ENCODE measurements around the gene C1QTNF3.
"Not testable (repeated sequence)": the region's sequence is repeated elsewhere in the genome, so short reads cannot be mapped to it uniquely, and the experiment has no call there.

Gene C1QTNF3, protein sequence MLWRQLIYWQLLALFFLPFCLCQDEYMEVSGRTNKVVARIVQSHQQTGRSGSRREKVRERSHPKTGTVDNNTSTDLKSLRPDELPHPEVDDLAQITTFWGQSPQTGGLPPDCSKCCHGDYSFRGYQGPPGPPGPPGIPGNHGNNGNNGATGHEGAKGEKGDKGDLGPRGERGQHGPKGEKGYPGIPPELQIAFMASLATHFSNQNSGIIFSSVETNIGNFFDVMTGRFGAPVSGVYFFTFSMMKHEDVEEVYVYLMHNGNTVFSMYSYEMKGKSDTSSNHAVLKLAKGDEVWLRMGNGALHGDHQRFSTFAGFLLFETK

DNA sequence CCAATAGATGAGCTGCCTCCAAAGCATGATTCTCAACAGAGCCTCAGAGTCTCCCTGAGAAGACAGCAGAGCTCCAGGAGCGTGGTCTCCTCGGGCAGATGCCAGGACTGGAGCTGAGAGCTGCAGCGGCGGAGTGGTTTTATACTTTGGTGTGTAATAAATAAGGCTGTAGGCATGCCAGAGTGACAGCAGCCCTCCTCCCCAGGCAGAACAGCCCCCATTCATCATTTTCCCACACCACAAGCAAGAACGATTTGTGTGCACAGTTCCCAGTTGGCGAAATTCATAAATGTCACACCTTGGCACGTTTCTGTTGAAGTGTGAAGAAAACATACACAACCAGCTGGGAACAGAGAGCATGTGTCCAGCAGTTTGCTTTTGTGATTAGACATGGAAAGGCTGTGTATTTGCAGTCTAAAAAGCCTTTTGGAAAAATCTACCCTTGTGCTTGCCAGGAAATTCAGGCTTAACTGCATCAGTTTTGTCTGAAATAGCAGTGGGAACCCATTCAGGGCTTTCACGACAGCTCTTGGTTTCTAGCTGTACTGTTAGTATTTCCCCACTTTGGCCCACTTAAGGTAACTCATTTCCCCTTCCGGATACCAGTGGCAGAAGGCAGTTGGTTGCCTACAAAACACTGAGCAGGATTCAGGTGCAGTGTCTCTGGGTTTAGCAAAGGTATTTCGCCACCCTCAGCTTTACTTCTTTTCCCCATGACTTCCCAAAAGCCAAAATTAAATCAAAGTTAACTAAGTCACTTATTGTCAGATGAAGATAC lies at the start of gene C1QTNF3:
Gene C1QTNF3 (minus strand): TSS at position 115 of the 778 bp plus-strand sequence. CDS start 88 bp downstream, at position 27.
- Mint-ChIP-seq H3K27me3 (no peaks in the 10 kb centered on the region), H3K4me1 (ENCODE audit: low read depth) (no peaks in the 10 kb centered on the region), H3K27ac (no peak within 1 kb of the TSS), H3K9me3 (ENCODE audit: low read depth) (no peaks in the 10 kb centered on the region), H3K36me3 (peaks cover 3% of the 10 kb centered on the region), H3K4me3 (no peak within 1 kb of the TSS)

DNA sequence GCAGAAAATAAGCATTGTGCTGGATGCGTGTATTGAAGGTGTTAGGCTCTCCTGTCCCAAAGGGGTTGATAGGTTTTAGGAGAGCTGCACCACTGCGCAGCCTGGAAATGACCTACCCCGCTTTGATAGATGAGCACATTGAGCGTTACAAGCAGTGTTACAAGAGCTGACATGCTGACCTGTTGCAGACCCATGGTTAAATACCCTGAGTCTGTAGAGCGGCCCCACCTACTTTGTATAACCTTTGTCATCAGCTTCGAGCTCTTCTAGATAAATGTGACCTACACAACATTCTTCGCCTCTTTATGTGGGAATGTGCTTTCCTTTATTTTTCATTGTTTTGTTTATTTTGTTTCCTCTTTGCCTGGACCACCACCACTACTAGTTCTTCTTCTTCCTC lies 48.0 kb upstream of the C1QTNF3 start:
- not testable (repeated sequence) for H3K9me3 Mint-ChIP-seq (ENCODE audit: low read depth); H3K36me3 Mint-ChIP-seq; H3K27me3 Mint-ChIP-seq; H3K4me1 Mint-ChIP-seq (ENCODE audit: low read depth); H3K27ac Mint-ChIP-seq; H3K4me3 Mint-ChIP-seq

DNA sequence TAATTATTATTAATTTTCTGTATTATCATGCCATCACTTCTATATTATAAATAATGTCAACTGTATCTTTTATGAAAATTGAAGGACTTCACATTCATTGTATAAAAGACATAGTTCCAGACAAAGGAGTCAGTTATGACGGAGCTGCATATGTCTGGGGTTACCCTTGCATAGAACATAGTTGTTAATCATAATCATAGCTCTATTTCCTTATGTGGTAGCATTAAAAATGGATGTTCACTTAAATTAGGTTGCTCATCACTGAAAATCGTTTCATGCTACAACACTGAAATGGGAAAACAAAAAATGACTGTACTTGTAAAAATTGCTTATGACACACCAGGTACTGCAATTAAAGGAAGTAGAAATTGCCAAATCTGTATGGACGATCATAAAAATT lies 46.8 kb upstream of the C1QTNF3 start:
- H3K4me1 Mint-ChIP-seq (ENCODE audit: low read depth); H3K9me3 Mint-ChIP-seq (ENCODE audit: low read depth); H3K4me3 Mint-ChIP-seq; H3K36me3 Mint-ChIP-seq; H3K27me3 Mint-ChIP-seq; H3K27ac Mint-ChIP-seq: not testable (repeated sequence)

DNA sequence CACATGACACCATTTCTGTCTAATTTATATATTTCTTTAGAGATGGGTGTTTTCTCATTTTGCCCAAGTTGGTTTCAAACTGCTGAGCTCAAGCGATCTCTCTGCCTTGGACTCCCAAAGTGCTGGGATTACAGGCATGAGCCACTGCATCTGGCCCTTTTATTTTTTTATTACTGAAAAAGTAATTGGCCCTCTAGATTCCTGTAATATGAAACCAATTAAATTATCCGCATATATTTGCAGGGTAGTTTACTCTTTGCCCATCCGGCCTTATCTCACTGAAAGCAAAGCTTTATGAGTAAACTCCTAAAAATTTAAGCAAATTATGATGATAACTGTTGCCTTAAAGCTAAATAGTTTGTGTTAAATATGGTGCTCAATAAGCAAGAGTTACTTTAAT lies 44.7 kb upstream of the C1QTNF3 start:
- not testable (repeated sequence) for H3K9me3 Mint-ChIP-seq (ENCODE audit: low read depth); H3K4me1 Mint-ChIP-seq (ENCODE audit: low read depth); H3K4me3 Mint-ChIP-seq; H3K36me3 Mint-ChIP-seq; H3K27me3 Mint-ChIP-seq; H3K27ac Mint-ChIP-seq

DNA sequence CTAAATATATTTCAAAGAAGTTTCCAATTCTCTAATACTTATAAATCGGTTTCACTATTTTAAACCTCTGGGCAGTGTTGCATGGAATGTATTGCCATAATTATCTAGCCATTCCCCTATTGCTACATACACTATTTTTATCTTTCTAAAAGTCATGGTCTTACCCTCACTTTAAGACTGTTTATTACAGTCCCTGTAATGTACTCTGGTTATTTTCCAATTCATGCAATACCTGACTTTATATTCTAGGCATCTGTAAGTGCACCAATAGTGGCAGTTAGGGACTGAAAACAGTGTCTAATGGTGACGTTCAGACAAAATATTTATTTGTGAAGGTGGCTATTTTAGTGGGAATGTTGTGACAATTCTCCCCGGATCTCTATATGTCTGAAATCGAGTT lies 40.9 kb upstream of the C1QTNF3 start:
- H3K36me3 Mint-ChIP-seq; H3K27me3 Mint-ChIP-seq; H3K27ac Mint-ChIP-seq; H3K4me3 Mint-ChIP-seq; H3K4me1 Mint-ChIP-seq (ENCODE audit: low read depth); H3K9me3 Mint-ChIP-seq (ENCODE audit: low read depth): not testable (repeated sequence)

DNA sequence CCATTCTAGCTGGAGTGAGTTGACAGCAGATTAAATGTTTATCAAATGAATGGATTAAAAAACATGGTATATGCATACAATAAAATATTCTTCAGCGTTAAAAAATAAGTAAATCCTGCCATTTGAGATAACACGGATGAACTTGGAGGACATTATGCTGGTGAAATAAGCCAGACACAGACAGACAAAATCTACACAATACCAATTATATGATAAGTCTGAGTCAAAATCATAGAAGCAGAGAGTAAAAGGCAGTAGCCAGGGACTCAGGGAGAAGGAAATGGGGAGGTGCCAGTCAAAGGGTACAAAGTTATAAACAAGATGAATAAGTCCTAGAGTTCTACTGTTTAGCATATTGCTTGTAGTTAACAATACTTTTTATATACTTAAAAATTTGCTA lies 36.5 kb upstream of the C1QTNF3 start:
- not testable (repeated sequence) for H3K27ac Mint-ChIP-seq; H3K4me3 Mint-ChIP-seq; H3K9me3 Mint-ChIP-seq (ENCODE audit: low read depth); H3K36me3 Mint-ChIP-seq; H3K4me1 Mint-ChIP-seq (ENCODE audit: low read depth); H3K27me3 Mint-ChIP-seq

DNA sequence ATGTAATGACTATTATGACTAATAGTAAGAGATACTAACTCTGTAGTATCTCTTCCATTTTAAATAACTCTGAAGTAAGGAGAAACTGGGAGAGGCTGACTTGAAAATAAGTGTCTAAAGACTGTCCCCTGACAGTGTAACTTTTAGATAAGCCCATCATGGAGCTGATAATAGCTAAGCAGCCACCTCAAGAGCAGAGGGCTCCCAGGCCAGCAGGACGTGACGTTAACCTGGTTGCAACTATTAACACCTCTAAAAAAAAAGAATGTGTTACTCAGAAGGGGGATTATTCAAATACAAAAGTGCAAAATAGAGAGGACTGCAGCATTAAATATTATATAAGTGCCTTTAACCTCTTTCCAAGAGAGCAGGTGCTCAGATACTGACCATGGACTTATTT lies 34.6 kb upstream of the C1QTNF3 start:
- not testable (repeated sequence) for H3K4me1 Mint-ChIP-seq (ENCODE audit: low read depth); H3K9me3 Mint-ChIP-seq (ENCODE audit: low read depth); H3K4me3 Mint-ChIP-seq; H3K27me3 Mint-ChIP-seq; H3K27ac Mint-ChIP-seq; H3K36me3 Mint-ChIP-seq

DNA sequence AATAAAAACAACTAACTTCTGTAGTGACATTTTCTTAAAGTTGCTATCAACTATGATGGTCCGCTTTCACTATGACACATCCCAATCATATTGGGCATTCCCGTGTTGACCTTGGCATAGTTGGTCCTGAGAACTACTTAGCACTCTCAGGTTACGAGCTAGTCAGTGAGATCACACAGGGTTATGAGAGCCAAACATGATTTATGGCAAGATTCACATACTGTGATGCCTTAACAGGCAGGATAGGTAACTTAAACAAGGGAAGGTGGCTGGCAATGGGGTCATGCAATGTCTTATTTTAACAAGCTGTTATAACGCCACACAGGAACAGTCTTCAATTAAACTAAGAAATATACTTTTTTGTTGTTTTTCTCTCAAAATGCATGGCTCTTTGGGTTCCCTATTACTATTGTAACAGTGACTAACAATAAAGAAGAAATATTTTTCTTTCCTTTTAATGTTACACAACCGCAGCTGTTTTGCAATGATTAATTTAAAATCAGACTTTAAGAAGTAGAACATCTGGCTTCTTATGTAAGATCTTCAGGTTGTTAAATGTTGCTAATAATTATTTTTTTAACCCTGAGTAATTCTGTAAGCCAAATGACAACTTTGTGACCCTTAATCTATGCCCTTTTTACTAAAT lies 33.8 kb upstream of the C1QTNF3 start:
- H3K27ac Mint-ChIP-seq; H3K4me3 Mint-ChIP-seq; H3K36me3 Mint-ChIP-seq; H3K4me1 Mint-ChIP-seq (ENCODE audit: low read depth); H3K9me3 Mint-ChIP-seq (ENCODE audit: low read depth); H3K27me3 Mint-ChIP-seq: not testable (repeated sequence)

DNA sequence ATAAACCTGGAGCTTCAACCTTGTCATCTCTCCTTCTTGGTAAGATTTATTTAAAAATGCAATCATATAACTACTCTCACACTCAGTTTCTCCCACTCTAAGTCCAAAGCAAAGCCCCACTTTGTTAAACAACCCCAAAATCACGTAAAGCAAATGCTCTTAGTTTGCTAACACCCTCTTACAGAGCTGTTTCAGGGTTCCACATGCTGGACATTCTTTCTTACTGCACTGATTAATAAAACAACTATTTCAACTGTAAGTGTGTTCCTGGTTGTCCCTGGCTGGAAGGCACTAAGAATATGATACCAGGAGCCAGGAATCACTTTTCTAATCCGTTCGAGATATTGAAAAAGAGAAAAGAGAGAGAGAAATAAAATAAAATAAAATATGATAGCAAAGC lies 31.5 kb upstream of the C1QTNF3 start:
- not testable (repeated sequence) for H3K27me3 Mint-ChIP-seq; H3K9me3 Mint-ChIP-seq (ENCODE audit: low read depth); H3K4me1 Mint-ChIP-seq (ENCODE audit: low read depth); H3K27ac Mint-ChIP-seq; H3K4me3 Mint-ChIP-seq; H3K36me3 Mint-ChIP-seq

DNA sequence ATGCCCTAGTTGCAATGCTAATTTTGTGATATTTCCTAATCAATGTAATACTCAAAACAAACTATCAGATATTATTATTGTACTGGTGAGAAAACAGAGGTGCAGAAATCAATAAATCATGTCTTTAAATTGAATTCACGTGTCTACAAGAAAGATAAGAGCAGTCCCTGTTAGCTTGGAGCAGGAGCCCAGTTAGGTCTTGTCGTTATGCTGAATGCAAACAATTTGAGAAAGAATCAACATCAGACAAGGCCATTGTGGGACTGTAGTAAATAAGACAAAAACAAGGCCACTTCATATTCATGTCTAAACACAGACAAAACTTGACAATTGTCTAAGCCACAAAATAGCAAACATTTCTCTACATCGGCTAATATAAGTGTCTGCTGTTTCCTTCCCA lies 31.1 kb upstream of the C1QTNF3 start:
- not testable (repeated sequence) for H3K4me3 Mint-ChIP-seq; H3K27me3 Mint-ChIP-seq; H3K36me3 Mint-ChIP-seq; H3K27ac Mint-ChIP-seq; H3K9me3 Mint-ChIP-seq (ENCODE audit: low read depth); H3K4me1 Mint-ChIP-seq (ENCODE audit: low read depth)

DNA sequence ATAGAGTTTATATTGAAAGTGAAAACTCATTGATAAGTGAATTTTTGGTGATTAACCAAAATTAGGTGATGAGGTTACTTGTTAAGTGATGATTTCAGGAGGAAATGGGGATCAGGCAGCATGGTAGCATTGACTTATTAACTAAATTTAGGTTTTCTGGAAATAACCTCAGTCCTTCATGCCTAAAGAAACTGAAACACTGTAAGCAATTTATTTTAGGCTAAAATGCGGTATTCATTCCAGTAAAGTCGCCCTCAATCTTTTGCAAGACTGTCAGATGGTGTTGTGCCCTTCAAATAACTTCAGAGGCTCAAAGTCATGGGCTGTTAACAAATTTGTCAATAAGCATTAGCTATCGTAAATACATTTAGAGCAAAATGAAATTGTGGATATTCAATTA lies 27.6 kb upstream of the C1QTNF3 start:
- not testable (repeated sequence) for H3K27me3 Mint-ChIP-seq; H3K4me1 Mint-ChIP-seq (ENCODE audit: low read depth); H3K27ac Mint-ChIP-seq; H3K4me3 Mint-ChIP-seq; H3K9me3 Mint-ChIP-seq (ENCODE audit: low read depth)
- peaks cover 16% of the 10 kb centered on the region for H3K36me3 Mint-ChIP-seq

DNA sequence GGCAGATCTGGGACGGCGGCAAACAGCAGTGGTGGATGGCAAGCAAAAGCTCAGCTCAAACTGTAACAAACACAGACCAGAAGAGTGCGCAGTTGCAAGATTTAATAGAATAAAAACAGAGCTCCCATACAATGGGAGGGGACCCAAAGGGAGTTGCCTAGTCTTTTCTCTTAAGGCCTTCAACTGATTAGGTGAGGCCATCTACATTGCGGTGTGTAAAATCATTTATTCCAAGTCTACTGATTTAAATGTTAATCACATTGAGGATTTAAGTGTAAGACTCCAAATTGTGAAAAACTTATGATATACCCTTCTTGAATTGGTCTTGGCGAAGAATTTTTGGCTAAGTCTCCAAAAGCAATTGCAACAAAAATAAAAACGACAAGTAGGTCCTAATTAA lies 21.6 kb upstream of the C1QTNF3 start:
- H3K4me1 Mint-ChIP-seq (ENCODE audit: low read depth), result no peaks in the 10 kb centered on the region
- peaks cover 6% of the 10 kb centered on the region for H3K9me3 Mint-ChIP-seq (ENCODE audit: low read depth)
- peaks cover 29% of the 10 kb centered on the region for H3K36me3 Mint-ChIP-seq
- no peak overlapping the region for H3K4me3 Mint-ChIP-seq
- H3K27ac Mint-ChIP-seq, result no peak overlapping the region
- no peaks in the 10 kb centered on the region for H3K27me3 Mint-ChIP-seq

DNA sequence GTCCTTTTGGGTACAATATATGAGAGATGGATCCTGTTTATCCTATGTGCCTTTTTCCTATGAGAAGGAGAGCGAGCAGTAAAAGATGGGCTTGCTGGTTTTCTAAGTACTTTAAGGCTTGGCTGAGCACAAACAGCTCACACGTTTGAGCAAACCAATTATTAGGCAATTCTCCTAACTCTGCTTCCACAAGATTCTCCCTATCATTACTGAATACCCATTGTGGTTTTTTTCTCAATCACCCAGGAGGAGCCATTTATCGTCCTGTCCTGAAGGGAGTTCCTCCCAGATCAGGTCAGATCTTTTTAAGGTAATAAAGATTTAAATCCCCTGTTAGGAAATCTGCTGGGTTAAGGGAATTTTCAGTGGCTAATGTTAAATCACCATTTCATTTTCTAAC lies 19.4 kb upstream of the C1QTNF3 start:
- no peak overlapping the region for H3K27ac Mint-ChIP-seq
- H3K4me1 Mint-ChIP-seq (ENCODE audit: low read depth), result no peaks in the 10 kb centered on the region
- H3K36me3 Mint-ChIP-seq, result peaks cover 29% of the 10 kb centered on the region
- no peak overlapping the region for H3K4me3 Mint-ChIP-seq
- peaks cover 6% of the 10 kb centered on the region for H3K9me3 Mint-ChIP-seq (ENCODE audit: low read depth)
- no peaks in the 10 kb centered on the region for H3K27me3 Mint-ChIP-seq

DNA sequence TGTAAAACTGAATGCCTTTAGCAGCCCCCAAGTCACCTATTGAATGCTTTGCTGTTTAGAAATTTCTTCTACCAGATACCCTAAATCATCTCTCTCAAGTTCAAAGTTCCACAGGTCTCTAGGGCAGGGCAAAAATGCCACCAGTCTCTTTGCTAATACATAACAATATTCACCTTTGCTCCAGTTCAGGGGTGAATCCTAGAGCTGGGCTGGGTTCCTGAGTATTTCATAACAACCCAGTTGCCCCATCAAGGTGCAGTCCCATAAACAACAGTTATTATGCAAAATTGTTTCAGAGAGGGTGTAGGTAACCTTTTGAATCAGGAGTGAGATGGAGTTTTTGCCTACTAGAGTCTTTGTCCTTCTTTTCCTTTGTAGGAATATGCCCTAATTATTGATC lies 19.0 kb upstream of the C1QTNF3 start:
- Mint-ChIP-seq H3K9me3 (ENCODE audit: low read depth) (peaks cover 2% of the 10 kb centered on the region), H3K36me3 (peaks cover 25% of the 10 kb centered on the region), H3K27me3 (no peaks in the 10 kb centered on the region), H3K4me3 (no peak overlapping the region), H3K4me1 (ENCODE audit: low read depth) (no peaks in the 10 kb centered on the region), H3K27ac (no peak overlapping the region)

DNA sequence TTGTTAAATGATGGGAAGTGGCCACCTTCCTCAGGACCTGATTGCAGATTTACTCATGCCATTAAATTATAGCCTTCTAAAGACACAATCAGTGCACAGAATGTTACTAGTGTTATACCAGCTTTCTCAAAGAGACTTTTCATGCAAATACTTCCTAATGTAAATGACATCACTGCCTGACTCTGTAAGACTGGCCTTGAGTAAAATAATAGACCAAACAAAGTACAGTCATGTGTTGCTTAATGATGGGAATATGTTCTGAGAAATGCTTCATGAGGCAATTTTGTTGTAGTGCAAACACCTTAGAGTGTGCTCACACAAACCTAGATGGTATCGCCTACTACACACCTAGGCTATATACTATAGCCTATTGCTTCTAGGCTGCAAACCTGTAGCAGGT lies 17.0 kb upstream of the C1QTNF3 start:
- H3K27me3 Mint-ChIP-seq, result no peaks in the 10 kb centered on the region
- H3K27ac Mint-ChIP-seq, result no peak overlapping the region
- H3K4me1 Mint-ChIP-seq (ENCODE audit: low read depth), result no peaks in the 10 kb centered on the region
- no peak overlapping the region for H3K4me3 Mint-ChIP-seq
- no peaks in the 10 kb centered on the region for H3K9me3 Mint-ChIP-seq (ENCODE audit: low read depth)
- peaks cover 21% of the 10 kb centered on the region for H3K36me3 Mint-ChIP-seq

DNA sequence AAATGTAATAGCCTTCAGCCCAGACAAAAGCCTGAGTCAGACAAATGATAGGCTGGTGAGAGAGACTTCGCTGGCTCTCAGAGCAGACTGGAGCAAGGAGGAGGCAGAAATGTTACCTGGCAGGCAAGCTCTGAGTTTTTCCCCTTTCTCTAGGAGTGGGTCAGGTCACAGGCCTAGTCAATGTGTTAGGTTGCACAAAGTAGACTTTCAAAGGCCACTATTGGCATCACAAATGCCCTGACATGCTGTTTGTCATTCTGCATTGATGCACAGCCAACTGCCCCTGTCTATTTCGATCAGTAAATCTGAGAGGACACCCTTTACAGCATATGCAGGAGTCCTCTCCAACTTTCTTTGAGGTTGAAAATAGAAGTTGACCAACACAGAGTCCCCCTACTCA lies 15.5 kb upstream of the C1QTNF3 start:
- Mint-ChIP-seq H3K27ac (no peak overlapping the region), H3K4me3 (no peak overlapping the region), H3K27me3 (no peaks in the 10 kb centered on the region), H3K36me3 (peaks cover 15% of the 10 kb centered on the region), H3K4me1 (ENCODE audit: low read depth) (no peaks in the 10 kb centered on the region), H3K9me3 (ENCODE audit: low read depth) (no peaks in the 10 kb centered on the region)

Data from activated naive CD8-positive, alpha-beta T cell (primary cell).